HG03060 (cell line): ENCODE results near the gene PDP2.
"Not testable (repeated sequence)": the region's sequence is repeated elsewhere in the genome, so short reads cannot be mapped to it uniquely, and the experiment has no call there.

Experiments
- ATAC-seq: cut with Tn5 transposase; IDR thresholded peaks from one replicate; pipeline ENCODE4 v1.9.1; 2021; ENCODE audit warnings: low read depth, moderate number of reproducible peaks; ENCODE audit not compliant: unreplicated experiment

Gene PDP2

DNA sequence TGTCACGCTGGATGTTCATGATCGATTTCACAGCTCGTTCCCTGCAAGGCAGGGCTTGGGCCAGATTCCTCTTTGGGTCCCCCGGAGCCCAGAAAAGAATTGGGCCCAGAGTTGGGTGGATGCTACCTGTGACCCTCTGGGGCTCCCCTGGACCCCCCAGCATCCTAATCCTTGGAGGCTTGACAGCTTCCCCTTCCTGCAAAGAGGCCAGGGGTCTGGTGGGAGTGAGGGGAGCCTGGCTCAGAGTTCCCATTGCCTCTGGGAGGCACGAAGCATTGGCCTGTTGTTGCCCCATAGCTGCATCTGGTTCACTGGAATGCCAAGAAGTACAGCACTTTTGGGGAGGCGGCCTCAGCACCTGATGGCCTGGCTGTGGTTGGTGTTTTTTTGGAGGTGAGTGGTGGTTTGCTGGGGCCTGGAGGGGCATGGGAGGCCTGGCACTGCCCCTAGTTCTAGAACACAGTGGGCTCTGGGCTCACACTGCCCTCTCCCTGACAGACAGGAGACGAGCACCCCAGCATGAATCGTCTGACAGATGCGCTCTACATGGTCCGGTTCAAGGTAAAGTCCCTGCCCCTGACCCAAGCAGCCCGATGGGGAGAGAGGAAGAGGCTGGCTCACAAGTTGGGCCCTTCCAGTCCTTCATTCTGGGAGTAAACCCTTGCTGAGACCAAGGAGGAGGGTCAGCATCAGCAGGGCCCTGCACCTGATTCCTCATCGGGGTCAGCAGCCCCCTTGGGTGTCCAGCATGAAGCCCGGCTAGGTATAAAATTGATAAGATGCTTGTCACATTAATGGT is 28.9 kb upstream of the PDP2 start:
- ATAC-seq = no peak

GRCh38 chr16:66853261-66854139 is 26.8 kb upstream of the PDP2 start:
- no peak for ATAC-seq

DNA sequence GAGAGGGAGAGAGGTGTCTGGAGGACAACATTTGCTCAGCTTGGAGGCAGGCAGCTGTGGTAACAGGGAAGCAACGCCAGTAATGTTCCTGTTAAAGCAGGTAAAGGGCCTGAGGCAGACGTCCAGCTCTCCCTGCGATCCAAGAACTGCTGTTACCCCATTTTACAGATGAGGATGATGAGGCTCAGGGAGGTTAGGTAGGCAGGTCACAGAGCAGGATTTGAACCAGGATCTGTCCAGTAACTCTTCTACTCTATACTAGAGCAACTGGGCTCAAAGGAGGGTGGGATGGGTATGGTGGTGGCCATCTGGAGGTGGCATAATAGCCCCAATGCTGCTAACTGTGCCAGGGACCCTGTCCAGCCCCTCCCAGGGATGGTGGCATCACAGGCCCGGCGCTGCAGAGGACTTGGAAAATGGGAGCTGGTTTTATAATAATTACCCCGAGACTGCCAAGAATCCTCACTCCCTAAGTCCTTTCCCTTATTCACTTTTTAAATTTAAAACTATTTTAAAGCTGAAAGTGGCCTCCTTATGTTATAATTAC is 24.1 kb upstream of the PDP2 start:
- no peak for ATAC-seq

DNA sequence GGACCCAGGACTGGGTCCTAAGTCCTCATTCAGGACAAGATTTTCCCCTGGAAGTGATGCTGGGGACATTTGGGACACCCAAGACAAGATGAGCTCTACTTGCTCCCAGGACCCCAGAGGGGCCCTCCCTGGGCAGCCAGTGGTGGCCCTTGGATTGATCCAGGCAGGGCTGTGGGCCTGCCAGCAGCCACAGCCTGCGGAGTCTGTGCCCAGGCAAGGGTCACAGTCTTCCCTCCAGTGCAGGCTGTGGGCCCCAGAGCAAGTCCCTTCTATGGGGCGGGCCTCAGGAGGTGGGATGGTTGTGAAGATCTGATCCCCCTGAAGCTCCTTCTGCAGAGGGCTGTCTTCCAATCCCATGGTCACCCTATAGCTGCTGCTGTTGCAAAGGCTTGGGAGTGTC is 23.5 kb upstream of the PDP2 start:
- no peak for ATAC-seq

DNA sequence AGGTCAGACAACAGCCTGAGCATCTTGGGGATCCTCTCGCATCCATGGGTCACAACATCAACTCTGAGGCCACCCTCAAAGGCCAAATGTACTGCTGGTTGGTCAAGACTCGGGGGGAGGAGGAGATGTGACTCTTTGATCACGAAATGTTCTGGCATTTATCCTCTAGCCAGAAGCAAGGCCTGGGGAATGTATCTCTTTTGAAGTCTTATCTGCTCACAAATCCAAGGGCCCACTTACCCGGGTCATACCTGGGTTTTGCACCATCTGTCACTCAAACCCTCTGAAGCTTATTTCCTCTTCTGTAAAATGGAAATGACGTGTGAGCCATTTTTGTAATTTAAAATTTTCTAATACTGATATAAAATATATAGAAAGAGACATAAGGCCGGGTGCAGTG is 22.9 kb upstream of the PDP2 start:
- ATAC-seq = no peak

- ATAC-seq = no peak
Observed at GRCh38 chr16:66858740-66859396, 21.4 kb upstream of the PDP2 start.

DNA sequence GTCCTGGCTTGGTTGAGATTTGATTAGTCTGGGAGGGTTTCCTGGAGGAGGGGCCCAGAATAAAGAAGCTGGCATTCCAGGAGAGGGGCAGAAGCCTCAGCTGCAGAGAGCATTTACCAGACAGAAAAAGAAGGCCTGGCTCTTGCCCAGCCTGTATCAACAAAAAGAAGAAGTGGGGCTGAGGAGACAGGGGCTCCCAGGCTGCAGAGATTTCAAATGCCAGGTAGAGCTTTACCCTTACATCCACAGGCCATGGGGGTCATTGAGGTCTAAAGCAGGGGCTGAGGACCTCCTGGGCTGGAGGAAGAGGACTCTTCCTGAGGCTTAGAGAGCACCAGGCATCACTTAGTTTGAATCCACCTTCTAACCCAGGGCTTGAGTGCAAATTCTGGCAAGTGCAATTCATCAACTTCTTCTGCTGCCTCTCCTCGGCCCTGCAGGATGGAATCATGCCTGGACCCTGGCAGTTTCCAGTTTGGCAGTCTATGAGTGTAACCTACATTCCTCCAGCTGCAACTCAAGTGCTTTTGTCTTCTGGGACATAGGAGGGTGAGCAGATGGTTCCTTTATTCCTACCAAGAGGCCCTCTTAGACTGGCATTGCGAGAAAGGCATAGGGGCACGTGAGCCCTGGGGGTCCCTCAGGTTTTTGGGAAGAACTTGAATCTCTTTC is 20.8 kb upstream of the PDP2 start:
- ATAC-seq = no peak

GRCh38 chr16:66862023-66862520 is 18.2 kb upstream of the PDP2 start:
- no peak for ATAC-seq

DNA sequence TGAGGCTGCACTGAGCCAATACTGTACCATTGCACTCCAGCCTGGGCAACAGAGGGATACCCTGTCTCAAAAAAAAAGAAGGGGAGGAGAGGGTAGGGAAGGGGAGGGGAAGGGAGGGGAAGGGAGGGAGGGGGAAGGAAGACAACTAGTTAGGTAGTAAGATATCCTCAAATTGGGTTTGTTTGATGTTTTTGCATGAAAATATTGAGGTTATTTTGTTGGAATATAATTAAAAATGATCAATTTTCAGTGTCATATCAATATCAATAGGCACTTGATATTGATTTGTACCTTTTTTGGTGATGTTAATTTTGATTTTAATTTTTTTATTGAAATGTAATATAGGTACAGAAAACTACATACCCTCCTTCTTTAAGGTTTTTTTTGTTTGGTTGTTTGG is 16.6 kb upstream of the PDP2 start:
- ATAC-seq = no peak

GRCh38 chr16:66869424-66869823 is 10.9 kb upstream of the PDP2 start:
- ATAC-seq = no peak

DNA sequence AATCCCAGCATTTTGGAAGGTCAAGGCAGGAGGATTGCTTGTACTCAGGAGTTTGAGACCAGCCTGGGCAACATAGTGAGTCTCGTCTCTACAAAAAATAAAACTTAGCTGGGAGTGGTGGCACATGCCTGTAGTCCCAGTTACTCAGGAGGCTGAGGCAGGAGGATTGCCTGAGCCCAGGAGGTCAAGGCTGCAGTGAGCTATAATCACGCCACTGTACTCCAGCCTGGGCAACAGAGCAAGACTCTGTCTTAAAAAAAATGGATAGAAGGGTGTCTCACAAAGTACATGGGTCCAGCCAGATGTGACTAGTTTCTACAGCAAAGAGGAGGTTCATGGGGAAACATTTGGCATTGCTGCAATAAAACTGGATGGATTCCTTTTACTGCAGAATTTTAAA is 9.0 kb upstream of the PDP2 start:
- ATAC-seq = not testable (repeated sequence)

- no peak for ATAC-seq
Observed at GRCh38 chr16:66871840-66872239, 8.5 kb upstream of the PDP2 start.

- no peak for ATAC-seq
Observed at GRCh38 chr16:66872559-66872942, 7.8 kb upstream of the PDP2 start.

GRCh38 chr16:66872943-66873684 is 7.2 kb upstream of the PDP2 start:
- peak; percentile 73 for ATAC-seq

DNA sequence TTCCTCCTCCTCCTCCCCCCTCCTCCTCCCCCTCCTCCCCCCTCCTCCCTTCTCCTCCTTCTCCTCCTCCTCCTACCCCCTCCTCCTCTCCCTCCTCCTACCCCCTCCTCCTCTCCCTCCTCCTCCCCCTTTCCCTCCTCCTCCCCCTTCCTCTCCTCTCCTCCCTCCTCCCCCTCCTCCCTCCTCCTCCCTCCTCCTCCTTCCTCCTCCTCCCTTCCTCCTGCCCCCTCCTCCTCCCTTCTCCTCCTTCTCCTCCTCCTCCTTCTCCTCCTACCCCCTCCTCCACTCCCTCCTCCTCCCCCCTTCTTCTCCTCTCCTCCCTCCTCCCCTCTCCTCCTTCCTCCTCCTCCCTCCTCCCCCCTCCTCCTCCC is 6.6 kb upstream of the PDP2 start:
- no peak for ATAC-seq

GRCh38 chr16:66874079-66874775 is 6.1 kb upstream of the PDP2 start:
- ATAC-seq = no peak

GRCh38 chr16:66878067-66878466 is 2.2 kb upstream of the PDP2 start:
- no peak for ATAC-seq

GRCh38 chr16:66881014-66881417 is 701 bp downstream of the PDP2 start:
- no peak for ATAC-seq

- no peak for ATAC-seq
Observed at GRCh38 chr16:66881560-66881959, 1.2 kb downstream of the PDP2 start.
